GM18507 (cell line): Measurements from ENCODE around the gene RASGRP3.

Experiments used
- DNase-seq: peaks from one replicate; pipeline ENCODE4 v3.0.0; 2011; ENCODE audit warnings: low read depth; ENCODE audit not compliant: insufficient read length; ENCODE audit errors: extremely low spot score
- FAIRE-seq: peaks from 2 replicates; lab custom pipeline; 2011; peaks lifted over from hg19 to GRCh38; lab: Jason Lieb, UNC

The RASGRP3 gene

DNA sequence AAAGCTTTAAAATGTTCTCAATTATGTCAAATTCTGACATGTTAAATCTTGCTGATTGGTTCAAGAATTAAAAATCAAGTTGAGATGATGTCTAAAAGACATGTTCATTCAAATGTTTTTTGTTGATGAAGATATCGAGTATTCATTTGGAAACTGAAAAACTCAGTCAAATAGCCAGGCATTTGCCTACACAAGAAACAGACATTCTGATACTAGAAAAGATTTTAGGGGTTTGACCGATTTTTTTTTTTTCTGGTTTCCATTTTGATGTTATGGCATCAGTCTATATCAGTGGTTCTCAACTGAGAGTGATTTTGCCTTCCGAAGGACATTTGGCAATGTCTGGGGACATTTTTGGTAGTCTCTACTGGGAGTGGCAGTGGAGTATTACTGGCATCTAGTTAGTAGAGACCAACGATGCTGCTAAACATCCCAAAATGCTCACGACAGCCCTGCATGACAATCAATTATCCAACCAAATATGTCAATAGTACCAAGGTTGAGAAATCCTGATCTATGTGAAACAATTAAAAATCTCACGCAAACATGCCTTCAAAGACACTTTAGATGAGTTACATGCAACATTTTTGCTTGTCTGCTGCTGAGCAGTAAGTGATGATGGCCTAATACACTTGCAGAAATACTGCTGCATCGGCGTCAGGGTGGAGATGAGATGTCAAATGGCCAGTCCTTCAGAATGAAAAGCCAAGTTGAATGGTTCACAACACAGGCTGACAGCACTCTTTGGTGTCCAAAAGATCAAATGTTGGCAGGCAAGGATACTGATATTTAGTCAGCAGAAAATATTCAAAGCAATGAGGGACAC is 12.5 kb downstream of the RASGRP3 start:
- FAIRE-seq (peak; percentile 94), DNase-seq (no peak)

DNA sequence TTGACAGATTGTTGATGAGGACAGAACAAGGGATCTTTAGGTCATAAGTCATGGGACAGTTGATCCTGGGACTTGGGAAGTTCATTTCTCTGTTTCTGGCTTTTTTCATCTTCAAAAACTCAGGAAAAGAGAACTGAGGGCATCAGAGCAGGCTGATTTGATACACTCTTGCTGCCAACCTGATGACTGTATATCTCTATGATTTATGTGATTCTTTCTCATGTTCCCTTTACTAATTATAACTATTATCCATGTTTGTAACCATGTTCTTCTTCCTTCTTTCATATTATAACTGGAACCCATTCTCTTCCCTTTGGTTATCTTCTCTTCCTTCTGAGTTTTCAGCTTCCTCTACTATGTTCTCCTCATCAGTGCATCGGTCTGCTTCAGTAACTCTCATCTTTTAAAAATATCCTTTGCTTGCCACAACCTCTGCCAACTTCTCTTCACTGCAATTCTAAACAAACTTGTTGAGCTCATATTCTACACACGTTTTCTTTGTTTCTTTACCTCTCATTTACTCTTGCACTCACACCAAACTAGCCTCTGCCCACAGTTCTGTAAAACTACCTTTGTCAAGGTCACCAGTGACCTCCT is 13.5 kb downstream of the RASGRP3 start:
- DNase-seq, result no peak
- peak; percentile 9 for FAIRE-seq

DNA sequence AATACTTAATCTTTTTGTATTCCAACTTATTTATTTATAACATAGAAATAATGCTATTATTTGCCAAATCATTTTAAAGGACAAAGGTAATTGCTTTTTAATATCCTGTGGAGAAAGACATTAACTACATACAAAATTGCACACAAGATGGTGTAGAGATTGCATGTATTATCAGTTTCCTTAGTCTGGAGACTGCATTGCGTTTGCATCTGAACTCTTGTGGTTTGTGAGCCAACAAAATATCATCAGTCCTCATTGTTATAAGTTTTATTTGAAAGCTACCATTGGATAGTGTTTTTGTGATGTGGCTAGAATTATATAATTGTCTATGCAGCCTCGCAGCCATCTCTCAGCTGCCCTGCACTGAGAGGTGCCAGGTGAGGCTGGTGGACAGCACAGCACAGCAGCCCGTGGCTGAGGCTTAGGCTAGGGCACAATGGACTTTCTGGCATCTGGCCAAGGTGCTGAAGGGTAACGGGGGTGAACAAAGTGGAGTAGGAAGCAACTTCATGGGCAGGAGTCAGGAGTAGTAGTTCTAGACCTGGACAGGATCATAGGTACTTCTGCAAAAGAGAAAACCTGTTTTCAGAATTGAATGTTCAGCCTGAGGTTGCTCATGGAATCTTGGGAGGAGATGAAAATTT is 15.1 kb downstream of the RASGRP3 start:
- DNase-seq (no peak), FAIRE-seq (peak; percentile 74)

DNA sequence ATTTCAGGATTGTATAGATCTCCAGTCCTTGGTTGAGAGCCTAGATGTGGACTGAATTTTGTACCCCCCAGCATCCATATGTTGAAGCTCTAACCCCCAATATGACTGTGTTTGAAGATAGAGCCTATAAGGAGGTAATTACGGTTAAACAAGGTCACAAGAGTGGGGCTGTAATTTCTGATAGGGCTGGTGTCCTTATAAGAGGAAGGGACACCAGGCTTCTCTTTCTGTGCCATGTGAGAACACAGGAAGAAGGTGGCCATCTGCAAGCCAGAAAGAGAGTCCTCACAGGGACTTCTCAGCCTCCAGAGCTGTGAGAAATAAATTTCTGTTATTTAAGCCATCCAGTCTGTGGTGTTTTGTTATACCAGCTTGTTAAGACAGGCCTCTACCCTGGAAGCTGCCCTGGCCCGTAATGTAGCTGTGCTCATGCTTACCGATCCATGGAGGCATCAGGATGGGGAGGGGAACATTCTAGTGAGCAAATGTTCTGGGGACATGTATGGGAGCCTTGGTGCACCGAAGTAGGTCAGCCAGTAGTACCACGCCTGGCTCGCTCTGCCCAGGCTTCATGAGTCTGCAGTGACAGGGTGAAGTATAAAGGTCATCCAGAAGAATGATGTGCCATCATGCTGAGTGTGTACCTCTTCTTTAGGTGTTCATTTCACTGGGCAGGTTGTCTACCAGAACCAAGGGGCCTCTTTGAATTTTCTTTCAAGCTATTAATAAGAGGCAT is 16.1 kb downstream of the RASGRP3 start:
- DNase-seq, result no peak
- peak; percentile 63 for FAIRE-seq

DNA sequence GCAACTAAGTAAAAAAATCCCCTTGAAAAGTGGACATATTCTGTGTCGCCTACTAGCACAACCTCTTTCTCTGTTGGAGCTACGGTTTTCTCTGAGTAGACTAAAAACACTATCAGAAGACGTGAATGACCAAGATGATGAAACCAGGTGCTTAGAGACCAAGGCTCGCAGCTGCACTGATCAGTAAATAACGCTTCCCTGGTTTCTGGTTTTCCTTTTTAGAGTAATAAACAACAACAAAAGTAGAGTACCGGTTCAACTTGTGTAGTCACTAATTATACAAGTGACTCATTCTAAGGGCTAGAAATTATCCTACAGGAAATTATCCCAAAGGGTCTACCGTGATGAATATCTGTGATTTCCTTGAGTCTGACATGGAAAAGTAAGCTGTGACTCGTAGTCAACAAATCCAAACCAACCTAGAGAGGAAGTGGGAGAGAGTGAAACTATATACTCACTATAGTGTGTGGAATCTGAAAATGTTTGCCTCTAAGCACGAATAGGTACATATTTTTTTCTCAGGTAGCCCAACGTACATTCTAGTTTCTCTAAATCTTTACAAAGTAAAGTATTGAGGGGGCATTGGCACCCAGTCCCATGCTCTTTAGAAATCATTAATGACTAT is 17.8 kb downstream of the RASGRP3 start:
- FAIRE-seq (peak; percentile 87), DNase-seq (no peak)

DNA sequence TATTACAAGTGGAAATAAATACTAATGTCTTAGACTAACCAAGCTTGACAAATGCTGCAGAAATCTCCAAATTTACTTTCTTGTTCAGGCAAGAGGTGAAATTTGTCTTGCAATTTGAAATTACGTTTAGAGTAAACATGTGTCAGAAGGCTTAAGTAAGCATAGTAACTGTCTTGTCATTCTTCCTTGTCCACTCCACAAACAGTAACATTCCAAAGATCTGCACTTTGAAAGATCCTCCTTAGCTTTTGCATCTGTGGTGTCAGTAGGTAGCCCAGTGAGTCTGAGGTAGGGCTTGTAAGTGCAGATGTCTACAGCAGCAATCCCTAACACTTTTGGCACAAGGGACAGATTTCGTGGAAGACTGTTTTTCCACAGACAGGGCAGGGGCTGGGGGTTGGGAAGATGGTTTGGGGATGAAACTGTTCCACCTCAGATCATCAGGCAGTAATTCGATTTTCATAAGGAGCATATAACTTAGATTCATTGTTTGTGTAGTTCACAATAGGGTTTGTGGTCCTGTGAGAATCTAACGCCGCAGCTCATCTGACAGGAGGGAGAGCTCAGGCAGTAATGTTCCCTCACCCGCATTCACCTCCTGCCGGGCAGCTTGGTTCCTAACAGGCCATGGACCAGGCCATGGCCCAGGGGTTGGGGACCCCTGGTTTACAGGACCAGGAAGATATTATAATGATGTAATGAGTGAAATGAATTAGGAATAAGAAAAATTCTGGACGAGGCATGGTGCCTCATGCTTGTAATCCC is 18.6 kb downstream of the RASGRP3 start:
- DNase-seq (no peak), FAIRE-seq (peak; percentile 66)

DNA sequence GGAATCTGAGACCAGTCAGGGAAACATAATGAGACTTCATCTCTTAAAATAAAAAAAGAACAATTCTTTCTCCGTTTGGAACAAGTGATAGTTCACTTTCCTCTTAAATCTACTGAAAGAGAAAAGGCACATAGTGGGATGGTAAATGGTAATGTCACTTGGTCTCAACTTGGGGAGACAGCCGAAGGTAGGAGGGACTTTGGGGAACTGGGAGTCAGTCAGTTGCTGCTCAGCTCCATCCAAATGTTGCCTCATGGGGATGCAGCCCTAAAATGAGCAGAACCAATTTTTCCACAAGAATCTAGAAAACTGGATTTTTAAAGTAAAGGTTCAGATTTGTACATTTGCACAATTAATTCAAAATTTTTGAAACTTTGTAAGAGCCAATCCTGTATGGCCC is 19.2 kb downstream of the RASGRP3 start:
- peak; percentile 45 for FAIRE-seq
- DNase-seq, result no peak

DNA sequence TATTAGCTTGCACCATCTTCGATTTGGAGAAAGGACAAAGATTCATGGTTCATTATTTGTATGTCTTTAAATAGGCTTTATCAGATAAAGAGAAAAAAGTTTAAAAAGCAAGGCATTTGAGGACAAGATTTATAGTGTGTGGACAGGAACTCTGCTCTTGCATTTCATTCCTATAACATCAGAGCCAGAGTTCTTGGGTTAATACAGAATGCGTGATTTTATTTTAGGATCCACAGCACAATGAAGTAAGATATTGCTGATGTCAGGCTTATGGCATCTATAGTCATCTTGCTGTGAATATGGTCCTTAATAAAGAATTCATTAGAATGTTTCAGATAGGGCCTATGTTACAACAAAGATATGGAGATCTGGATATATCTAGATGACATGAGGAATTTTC is 19.7 kb downstream of the RASGRP3 start:
- FAIRE-seq, result no peak
- DNase-seq, result no peak

DNA sequence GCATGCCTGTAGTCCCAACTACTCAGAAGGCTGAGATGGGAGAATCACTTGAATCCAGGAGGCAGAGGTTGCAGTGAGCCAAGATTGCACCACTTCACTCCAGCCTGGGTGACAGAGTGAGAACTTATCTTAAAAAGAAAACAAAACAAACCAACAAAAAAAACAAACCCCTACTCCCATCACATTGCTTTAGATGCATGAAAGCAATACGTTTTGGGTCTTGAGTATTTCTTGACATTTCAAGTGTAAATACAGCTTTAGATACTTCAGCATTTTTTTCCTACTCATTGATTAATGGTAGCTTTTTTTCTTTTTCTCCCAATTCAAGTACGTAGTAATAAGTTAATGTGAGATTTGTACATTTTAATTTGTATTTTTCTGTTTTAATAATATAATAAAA is 20.3 kb downstream of the RASGRP3 start:
- DNase-seq (no peak), FAIRE-seq (no peak)

DNA sequence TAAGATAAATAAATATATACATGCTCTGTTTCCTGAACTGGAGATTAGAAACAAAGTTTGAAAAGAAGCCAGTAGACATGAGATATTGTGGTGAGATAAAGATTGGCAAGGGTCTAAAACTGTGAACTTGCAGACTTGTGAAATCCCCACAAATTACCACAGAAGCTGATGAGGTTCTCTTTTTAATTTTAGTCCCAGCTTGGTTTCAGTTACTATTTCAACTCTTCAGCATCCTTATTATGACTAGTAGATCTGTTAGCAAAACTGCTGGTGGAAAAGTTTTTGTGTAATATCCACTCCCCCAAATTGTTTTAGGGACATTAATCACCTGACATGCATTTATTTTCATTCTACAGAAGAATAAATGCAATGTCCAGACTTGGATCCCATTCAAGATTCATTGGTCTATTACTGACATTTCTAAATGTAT is 20.8 kb downstream of the RASGRP3 start:
- DNase-seq, result no peak
- FAIRE-seq, result peak; percentile 96

DNA sequence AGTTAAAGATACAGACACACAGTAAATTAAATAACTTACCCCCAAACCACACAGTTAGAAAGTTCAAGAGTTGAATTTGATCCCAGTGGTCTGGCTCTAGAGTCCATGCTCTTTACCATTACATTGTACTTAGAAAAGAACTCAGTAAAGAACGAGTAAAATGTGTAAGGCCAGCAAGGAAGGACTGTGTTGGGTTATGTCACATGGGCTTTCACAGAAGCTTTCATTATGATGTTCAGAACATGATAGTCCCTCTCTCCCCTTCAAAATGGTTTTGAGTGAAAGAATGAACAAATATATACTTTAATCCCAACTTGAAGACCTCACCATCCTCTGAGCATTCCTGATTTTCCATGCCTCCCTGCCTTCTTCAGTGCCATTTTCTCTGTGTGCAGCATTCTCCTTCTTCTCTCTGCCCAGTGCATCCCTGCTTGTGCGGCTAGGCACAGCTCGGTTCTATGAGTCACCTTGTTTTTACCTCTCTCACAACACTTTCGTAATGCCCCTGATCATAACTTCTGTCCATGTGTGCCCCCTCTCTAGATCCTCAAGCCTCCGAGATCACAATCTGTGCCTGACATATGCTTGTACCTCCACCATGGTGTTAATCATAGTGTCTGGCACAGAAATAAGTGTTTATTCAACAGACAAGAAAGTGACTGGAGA is 22.0 kb downstream of the RASGRP3 start:
- DNase-seq (no peak), FAIRE-seq (peak; percentile 71)

DNA sequence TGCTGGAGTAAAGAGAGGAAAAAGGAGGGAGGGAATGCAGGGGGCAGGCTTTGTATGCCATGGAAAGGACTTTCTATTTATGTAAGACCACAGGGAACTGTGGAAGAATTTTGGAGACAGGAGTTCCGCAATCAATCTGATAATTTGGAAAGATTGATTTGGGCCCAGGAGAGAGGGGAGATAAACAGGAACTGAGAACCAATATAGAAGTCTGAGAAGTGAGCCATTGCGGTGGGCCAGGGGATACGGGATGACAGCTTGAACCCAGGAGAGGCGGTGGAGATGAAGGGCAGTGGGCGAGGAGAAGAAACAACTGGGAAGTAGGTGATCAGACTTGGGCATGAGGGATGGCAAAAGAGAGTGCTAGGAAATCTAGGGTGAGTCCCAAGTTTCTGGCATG is 23.7 kb downstream of the RASGRP3 start:
- DNase-seq (no peak), FAIRE-seq (no peak)

DNA sequence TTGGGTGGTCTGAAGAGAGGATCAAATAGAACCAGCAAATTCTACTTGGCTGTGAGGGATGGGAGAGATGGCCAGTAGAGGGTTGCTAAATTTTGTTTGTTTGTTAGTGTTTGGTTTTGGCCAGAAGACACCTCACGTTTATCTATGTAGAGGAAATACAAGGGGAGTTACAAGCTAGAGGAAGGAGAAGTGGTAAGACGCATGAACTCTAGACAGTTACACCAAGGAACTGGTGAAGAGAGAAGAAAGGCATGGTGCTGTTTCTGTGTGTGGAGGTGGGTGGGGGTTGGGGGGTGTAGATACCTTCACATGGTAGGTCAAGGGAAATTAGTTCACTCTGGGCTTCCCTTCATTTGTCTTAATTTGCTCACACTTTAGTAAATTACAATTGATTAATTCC is 25.6 kb downstream of the RASGRP3 start:
- no peak for DNase-seq
- FAIRE-seq, result peak; percentile 66

DNA sequence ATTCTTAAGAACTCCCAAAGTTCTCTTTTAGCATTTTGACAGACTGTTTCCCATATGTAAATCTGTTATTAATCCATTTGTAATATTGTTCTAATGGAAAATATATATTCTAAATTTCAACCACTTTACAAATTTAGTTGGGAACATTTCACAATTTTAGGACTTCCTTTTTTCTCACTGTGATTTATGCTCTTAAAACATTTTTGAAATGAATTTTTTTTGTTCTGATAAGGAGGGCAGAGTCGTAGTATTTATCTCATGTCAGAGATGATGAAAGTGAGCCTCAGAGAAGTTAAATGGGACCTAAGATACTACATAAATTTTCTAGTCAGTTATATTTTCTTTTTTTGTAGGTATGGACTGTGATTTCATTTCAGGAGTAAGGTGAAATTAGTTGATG is 26.6 kb downstream of the RASGRP3 start:
- DNase-seq (no peak), FAIRE-seq (no peak)

DNA sequence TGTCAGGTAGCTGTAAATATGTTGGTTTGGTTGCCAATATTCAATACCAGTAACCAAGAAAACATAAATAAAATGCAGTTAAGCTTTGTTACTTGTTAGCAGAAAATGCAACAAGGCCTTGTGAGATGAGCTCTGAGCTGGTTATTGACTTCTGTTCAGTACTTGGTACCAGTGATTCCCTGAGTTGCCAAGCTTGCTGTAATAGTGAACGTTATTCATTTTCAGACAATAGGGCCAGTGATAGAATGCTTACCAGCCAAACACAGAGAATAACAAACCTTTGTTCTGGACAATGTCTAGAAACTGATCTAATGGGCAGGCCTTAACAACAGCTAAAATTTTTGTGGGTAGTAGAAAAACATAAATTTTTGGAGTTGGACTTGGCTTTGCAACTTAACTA is 29.5 kb downstream of the RASGRP3 start:
- DNase-seq (no peak), FAIRE-seq (no peak)

DNA sequence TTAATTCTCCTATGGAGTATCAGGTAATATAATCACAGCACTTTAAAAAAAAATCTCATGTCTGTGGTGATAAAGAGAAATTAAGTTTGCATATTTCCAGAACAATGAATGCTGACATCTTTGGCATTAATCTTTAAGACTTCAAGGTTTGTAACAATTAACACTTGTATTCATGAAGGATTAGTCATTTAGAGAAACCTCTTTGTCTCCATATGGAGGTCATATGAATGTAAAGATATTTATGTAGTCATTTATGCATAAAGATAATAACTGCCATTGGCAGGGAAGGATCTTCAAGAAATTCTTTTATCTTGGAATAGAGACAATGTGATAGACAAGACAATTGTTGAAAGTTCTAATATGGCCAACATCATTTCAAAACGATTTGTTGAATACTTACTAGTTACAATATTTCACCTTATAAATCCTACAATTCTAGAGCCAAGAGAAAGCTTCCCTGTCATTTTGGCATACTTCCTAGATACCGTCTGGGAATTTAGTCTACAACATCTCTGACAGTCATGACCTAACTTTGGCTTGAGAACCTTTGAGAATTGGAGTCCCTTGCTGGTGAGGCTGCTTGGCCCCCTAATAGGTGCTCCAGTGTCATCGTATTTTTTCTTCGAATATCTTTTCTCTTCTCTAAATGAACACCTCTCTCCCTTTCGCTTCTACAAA is 33.6 kb downstream of the RASGRP3 start:
- no peak for DNase-seq
- FAIRE-seq, result no peak

DNA sequence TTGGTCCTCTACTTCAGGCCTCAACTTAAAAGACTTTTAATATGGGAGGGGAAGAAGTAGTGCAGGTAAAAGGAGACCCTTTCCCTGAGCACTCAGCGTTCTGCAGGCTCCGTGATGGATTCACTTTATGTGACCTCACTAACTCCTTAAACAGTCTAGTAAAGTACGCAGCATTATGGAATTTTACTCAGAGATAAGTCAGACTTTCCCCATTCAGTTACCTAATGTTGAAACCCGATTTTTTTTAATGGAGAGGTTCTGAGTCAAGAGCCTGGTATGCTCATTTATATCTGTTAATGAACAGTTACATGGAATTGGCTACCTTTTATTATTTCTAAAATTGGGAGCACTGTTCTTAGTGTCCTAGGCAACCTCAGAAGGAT is 34.1 kb downstream of the RASGRP3 start:
- FAIRE-seq, result no peak
- no peak for DNase-seq

DNA sequence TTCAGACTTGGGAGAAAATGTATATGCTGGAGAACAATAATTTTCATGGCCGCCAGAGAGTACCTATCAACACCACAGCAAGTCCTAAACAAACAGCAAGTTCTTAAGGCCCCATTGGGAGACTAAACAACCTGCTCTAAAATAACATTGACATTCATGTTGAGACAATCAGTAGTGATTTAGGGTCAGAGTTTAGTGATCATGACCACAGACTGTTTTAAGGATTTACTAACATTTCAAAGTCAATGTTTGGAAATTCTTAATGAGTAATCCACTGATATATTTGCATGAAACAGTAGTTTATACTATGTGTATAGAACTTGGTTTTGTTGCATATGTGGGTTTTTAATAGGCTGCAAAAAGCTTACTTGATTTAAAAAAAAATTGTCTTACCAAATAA is 34.7 kb downstream of the RASGRP3 start:
- DNase-seq (no peak), FAIRE-seq (peak; percentile 42)
